NCI-H1436 treated with DMSO at 0.1 percent for 48 hours (cell line): ENCODE data around the gene ATP6V1F.

Experiments
- DNase-seq: peaks from one replicate; lab custom pipeline; 2025; lab: John Stamatoyannopoulos, UW

Gene ATP6V1F

DNA sequence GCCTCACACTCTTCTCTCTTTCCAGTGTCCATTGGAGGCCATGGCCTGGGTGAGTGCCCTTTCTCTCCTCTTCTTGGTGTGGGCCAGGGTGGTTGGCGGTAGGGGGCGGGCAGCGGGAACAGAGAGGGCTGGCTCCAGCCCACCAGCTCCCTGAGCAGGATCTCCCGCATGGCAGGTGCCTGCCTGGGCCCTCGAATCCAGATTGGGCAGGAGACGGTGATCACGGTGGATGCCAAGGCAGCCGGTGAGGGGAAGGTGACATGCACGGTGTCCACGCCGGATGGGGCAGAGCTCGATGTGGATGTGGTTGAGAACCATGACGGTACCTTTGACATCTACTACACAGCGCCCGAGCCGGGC is 13.5 kb upstream of the ATP6V1F start:
- no peak for DNase-seq

DNA sequence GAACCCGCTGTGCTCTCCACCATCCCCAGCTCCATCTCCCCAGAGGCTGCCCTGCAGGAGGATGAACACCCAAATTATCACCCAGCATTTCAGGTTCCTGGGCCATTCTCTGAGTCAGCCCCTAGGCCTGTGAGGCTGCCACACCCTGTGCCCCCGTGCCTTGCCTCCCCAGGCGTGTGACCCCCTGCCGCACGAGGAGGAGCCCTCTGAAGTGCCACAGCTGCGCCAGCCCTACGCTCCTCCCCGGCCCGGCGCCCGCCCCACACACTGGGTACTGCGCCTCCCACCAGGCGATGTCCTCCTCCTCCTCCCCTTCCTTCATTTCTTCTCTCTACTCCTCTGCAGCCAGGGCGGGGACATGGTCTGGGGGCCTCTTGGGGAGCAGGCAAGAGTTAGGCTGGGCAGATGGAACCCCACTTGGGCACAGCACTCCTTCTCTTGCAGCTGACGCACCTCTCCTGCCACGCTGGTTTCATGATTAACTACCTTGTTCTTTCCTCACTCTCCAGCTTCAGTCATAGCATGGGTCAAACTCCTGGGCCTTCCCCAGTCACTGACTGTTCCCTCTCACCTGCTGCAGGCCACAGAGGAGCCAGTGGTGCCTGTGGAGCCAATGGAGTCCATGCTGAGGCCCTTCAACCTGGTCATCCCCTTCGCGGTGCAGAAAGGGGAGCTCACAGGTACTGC is 12.7 kb upstream of the ATP6V1F start:
- DNase-seq = no peak

DNA sequence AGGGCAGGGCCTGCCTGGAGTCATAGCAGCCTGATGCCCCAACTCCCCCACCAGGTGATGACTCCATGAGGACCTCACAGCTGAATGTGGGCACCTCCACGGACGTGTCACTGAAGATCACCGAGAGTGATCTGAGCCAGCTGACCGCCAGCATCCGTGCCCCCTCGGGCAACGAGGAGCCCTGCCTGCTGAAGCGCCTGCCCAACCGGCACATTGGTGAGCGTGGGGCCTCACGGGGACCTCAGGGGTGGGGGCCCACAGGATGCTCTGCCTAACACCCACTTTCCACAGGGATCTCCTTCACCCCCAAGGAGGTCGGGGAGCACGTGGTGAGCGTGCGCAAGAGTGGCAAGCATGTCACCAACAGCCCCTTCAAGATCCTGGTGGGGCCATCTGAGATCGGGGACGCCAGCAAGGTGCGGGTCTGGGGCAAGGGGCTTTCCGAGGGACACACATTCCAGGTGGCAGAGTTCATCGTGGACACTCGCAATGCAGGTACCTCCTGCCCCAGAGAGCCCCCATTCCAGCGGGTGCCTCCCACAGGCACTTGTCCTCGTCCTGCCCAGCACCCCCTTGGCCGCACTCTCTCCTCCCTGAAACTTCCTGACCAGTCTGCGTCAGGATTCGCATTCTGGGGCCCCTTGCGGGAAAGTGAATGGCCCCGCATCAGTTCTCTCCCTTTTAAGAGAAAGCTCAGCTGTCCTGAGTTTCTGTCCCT is 10.0 kb upstream of the ATP6V1F start:
- no peak for DNase-seq

DNA sequence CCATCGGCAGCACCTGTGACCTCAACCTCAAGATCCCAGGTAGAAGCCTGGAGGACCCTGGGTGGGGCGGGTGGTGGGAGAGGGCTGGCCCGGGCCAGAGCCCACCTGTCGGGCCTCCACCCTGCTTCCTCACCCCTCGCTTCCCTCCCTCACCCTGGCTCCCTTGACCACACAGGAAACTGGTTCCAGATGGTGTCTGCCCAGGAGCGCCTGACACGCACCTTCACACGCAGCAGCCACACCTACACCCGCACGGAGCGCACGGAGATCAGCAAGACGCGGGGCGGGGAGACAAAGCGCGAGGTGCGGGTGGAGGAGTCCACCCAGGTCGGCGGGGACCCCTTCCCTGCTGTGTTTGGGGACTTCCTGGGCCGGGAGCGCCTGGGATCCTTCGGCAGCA is 8.9 kb upstream of the ATP6V1F start:
- no peak for DNase-seq

DNA sequence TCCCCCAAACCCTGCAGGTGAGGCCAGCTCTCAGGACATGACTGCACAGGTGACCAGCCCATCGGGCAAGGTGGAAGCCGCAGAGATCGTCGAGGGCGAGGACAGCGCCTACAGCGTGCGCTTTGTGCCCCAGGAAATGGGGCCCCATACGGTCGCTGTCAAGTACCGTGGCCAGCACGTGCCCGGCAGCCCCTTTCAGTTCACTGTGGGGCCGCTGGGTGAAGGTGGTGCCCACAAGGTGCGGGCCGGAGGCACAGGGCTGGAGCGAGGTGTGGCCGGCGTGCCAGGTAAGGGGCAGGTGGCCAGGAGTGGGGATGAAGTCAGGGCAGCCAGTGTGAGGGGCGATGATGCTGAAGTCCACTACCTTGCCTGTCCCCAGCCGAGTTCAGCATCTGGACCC is 8.3 kb upstream of the ATP6V1F start:
- no peak for DNase-seq

DNA sequence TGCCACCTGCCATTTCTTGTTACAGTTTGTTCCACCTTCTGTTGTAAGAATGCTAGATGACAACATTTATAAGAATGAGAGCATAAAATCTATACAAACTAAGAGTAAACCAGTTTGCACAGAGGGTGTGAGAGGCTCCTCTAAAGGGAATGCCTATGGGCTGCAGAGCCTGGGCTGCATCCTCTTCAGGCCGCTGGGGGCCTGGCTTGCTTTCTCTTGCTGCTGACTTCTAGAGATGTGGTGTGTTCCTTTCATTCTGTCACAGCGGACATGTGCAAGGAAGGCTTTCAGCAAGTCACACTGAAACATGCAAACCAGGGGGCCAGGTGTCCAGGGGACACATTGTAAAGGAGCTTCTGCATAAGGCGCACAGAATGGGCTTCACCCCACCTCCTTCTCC is 7.1 kb upstream of the ATP6V1F start:
- no peak for DNase-seq

DNA sequence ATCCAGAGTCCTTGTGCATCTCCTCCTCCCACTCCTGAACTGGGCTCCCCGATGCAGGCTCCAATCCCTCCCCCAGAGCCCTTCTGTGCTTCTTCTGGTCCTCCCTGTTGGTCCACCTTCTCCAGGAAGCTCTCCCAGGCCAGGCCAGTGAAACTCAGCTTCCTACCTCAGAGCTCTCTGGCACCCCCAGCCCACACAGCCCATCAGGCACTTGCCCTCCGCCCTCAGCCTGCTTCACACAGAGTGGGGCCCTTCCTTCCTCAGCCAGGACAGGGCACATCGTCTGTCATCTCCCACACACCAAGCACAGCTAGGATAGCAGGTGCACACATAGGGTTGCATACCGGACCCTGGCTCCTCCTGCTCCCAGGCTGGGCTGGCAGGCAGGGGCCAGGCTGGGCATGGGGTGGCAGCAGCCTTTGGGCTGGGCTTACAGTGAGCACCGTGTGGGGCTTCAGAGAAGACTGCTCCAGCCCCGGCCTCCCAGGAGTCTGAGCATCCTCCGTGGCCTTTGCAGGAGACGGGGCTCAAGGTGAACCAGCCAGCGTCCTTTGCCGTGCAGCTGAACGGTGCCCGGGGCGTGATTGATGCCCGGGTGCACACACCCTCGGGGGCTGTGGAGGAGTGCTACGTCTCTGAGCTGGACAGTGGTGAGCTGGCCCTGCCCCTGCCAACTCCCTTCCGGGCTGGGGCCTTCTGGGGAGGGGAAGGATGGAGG is 6.5 kb upstream of the ATP6V1F start:
- no peak for DNase-seq

DNA sequence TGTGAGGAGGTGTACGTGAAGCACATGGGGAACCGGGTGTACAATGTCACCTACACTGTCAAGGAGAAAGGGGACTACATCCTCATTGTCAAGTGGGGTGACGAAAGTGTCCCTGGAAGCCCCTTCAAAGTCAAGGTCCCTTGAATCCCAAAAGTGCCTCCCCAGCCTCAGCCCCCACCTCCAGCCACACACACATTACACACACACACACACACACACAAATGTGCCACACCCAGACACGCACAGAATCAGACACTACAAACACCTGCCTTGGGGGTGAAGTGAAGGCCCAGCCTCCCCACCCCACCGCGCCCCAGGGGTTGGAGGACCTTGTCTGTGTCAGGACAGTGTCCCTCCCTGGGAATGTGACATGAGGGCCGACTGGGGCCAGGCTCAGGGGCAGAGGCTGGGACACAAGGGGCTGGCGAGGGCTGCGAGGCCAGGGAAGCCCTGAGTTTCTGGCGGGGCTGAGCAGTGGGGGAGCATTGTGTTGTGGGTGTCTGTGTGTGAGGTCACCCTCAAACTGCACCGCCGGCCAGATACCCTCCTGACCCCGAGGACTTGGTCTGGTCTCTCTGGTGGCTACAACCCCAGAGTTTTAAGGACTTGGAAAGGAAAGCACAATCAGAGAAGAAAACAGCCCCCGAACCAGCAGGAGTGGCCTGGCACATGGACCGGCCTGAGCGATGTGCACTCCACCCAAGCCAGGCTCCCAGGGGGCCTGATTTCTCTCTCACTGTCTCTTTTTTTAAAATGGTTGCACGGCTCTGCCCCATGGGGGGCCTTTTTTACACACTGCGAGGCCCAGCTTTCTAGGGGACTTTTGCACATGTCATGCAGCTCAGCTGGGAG is 4.0 kb upstream of the ATP6V1F start:
- no peak for DNase-seq

DNA sequence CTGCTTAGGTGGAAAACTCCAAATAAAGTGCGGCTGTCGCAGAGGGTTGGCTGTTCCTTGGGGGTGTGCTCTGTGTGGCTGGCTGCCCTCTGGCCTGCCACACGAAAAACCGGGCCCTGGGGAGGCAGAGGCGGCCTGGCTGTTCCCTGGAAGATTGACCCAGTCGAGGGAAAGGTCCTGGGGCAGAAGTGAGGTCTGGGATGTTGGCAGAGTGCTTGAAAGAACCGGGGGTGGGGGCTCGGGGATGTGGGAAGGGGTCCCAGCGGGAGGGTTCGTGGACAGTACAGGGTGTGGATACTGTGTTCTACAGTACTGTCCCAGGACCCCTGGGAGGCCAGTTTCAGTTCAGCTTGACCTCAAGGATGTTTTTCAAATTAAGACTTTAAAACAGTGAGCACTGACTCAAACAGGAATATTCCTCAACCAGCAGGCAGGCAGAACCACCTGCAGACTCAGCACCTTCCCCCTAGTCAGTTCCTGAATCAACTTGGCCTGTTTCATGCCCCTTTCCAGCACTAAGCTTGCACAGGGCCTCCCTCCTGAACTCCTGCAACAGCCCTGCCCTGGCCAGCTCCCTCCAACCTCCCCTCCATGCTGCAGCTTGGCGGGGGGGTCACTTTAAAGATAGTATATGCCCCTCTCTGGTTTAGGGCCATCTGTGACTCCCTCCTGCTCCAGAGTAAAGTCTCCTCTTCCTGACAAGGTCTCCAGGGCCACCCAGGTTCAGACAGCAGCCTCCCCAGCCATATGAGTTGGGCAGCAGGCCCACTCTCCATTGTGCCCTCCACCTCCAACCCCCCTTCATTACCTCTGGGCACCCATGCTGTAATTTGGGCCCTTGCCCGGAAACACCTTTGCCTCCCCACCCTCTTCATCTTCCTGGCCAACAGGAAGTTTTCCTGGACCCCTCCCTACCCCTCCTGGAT is 3.2 kb upstream of the ATP6V1F start:
- DNase-seq = no peak

DNA sequence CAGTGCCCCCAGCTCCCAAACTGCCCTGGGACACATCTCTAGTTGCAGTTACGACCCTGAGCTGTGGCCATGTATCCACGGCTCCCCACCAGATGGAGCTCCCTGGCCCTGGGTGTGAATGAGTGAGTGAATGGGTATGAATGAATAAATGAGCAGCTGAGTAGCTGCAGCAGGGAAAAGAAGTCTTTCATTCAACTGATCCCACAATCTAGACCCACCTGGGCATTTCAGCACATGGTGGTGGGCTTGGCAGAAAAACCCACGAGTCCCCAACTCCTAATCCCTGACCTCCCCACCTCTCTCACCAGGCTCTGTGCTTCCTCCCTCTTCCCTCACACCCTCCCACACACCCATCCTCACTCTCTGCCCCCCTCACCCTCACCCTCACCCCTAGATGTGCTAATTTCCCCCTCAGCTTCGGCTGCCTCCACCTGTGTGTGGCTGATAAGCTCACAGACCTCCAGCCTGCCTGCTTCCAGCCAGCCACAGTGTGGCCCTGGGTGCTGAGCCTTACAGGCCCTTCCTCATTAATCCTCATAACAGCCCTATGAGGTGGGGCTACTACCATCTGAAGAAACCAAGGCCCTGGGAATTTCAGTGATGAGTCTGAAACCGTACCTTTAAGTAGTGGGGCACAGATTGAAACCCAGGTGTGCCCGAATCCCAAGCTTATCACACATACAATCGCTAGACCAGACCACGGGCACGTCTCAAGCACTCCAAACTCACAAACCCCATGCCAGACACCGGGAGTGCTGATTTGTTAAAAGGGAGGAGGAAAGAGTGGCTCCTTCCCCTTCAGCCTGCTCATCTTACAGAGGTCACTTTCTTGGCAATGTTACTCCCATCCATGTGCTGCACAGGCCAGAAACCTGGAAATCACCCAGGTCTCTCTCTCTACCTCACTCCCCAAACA is 2.2 kb upstream of the ATP6V1F start:
- DNase-seq = no peak

DNA sequence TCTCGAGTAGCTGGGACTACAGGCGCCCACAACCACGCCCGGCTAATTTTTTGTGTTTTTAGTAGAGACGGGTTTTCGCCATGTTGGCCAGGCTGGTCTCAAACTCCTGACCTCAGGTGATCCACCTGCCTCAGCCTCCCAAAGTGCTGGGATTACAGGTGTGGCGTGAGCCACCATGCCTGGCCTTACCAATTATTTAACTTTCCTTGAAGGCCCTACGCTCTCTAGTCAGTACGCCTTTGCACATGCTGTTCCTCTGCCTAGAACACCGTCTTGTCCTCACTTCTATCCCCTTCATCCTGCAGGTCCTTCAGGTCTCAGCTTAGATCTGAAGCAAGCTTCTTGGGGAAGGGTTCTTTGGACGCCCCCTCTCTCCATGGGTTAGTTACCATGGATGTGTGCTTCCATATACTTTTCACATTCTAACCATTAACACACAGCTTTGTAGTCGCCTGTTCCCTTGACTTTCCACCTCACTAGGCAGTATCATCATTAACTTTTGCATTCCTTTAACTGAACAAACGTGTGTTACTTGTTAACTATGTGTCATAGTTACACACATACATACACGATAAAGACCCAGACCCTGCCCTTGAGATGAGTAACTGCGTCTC is 592 bp upstream of the ATP6V1F start:
- DNase-seq = no peak

DNA sequence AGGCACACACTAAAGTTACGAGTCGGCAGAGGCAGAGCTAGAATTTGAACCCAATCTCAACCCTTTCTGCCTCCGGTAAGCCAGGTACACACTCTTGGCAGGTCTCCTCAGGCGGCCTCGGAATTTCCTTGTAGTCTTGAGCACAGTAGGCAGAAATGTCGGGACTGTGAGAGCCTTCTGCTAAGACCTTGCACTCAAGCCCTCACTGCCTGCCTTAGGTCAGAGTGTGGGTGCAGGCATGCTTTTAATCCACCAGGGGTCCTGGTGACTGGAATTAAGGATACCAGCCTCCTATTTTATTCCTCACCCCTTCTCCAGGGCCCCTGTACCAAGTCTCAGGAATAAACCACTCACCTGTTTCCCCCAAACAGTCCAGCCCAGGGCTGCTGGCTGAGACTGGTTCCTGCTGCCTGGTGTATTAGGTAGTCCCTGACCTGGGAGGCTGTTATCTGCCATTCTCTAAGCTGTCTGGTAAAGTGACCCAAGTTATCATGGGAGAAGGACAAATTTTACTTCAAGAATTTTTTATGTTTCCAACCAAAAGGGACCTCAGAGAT is 855 bp downstream of the ATP6V1F start:
- DNase-seq = no peak

DNA sequence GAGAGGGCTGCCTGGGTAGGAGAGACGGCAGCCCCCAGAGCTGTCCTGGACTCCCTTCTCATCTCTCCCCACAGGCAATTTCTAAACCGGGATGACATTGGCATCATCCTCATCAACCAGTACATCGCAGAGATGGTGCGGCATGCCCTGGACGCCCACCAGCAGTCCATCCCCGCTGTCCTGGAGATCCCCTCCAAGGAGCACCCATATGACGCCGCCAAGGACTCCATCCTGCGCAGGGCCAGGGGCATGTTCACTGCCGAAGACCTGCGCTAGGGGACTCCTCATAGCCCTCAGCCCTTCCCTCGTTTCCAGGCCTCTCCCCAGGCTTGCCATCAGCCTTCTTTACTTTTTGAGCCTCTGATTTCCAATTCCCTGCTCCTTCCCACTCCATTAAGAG is 2.6 kb downstream of the ATP6V1F start:
- no peak for DNase-seq

DNA sequence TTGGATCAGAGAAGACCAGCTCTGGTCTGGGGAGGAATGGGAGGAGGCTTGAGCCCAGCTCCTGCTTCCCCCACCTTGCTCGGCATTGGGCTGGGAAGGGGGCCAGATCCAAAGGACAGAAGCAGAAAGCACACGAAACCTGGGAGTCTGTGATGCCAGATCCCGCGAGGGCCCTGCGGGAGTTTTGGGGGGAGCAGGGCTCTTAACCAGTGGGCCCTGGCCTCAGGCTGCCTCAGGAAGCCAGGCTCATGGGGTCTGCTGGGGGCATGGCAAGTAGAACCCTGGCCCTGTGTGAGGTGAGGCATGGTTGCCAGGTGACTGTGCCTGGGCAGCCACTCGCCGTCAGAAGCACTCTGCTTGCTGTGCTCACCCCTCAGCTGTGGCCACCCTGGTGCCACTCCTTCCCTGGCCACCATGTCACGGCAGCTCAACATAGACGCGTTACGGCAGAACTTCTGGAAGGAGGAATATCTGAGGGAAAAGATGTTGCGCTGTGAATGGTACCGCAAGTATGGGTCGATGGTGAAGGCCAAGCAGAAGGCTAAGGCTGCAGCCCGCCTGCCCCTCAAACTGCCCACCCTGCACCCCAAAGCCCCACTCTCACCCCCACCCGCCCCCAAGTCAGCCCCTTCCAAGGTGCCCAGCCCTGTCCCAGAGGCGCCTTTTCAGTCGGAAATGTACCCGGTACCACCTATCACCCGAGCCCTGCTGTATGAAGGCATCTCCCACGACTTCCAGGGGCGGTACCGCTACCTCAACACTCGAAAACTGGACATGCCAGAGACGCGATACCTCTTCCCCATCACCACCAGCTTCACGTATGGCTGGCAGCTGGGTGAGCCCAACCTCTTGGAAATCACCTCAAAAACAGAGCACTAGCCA is 3.6 kb downstream of the ATP6V1F start:
- no peak for DNase-seq

DNA sequence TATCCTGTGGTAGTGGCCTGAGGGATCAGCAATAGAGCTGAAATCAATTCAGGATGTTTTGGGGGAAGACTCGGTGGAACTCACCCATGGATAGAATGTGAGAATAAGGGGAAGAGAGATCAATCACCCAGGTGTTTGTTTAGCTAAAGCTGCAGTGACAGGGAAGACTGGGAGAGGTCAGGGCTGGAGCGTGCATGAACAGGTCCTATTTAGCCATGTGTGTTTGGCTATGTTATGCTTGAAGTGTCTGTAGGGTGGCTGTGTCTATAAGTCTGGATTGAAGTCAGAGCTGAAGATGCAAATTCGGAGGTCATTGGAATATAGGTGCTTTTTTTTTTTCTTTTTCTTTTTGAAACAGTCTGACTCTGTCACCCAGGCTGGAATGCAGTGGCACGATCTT is 4.6 kb downstream of the ATP6V1F start:
- no peak for DNase-seq

DNA sequence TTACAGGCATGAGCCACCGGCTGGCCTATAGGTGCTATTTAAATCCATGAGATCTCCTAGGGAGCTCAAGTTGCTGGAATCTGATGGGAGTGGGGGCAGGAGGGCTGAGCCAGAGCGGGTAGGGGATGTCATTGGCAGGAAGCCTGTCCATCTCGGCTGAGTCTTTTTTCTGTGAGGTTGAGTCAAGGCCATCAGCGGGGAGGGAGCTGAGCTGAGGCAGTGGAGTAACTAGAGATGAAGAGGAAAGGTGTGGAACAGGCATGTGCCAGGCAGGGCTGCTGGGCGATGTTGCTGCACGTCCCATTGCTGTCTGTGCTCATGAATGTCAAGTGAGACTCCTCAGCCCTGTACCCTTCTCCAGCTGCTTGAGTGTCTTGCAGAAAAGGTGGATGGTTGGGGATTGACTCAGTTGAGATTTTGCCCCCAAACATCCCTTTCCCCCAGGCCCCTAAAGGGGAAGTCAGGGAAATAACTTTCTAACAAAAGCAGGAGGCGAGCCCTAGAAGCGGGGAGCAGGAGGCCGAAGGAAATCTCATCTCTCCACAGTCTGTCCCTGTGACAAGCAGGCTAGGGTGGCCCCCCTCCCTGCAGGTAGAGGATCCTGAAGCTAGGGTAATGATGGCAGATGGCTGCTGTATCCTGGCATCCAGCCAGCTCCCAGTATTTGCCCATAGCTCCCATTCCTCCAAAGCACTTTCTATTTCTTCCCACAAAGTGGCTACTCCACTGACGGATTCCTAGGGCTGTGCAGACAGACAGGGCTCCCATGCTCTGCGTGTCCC is 5.4 kb downstream of the ATP6V1F start:
- DNase-seq = no peak

DNA sequence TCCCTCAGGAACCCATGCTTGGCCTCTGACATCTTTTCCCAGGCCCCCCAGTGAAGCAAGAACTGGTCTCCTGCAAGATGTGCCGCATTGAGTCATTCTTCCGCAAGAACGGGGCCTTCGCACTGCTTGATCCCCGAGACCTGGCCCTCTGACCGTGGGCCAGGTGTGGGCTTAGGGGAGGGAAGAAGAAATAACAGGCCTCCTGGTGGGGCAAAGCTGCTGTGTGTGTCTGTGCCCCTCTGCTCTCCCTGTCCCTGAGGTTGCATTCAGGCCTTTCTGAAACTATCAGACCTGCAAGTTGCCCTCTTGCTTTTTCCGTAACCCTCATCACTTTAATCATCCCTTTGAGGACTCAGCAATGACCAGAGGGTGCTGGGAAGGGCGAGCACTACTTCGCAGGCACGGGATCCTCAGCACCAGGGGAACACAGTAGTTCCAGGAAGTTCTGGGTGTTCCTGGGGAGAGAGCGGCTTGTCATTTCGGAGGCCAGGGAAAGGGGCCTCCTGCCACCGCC is 6.0 kb downstream of the ATP6V1F start:
- DNase-seq = no peak
